Natural killer cell treated with Interleukin-12 subunit alpha and Interleukin-12 subunit beta and Interleukin-15 and Interleukin-18, amount 100 ng/mL, for 72 hours (primary cell): ENCODE results near the gene PLCB2. TPM values are rescaled to one million over a fixed set of nuclear protein-coding genes. Genes with fewer than 3 reads are reported as not detected.
A peak's percentile ranks its signal among the peaks of the same experiment; 100 is the strongest.

Experiments used
- ATAC-seq, 2 donors: fragments of 150-1000 bp; cut with Tn5 transposase in 1 of 2; sonication (Bioruptor Pico), chemical (Tn5 transposase) in 1 of 2; 2 replicates each; pipeline ENCODE4 v1.10.0; 2021
- DNase-seq: peaks from one replicate; pipeline ENCODE4 v3.0.0; 2022; ENCODE audit warnings: low spot score
- H3K27ac Mint-ChIP-seq, 2 donors: 1 replicate in 1 of 2; 2 replicates in 1 of 2; pipeline ENCODE4 v1.8.0; 2022; ENCODE audit warnings: mixed read lengths in 2 of 2, mild to moderate bottlenecking in 1 of 2, moderate library complexity in 1 of 2
- H3K27me3 Mint-ChIP-seq, 2 donors: 1 replicate in 1 of 2; 2 replicates in 1 of 2; pipeline ENCODE4 v1.8.0; 2022; ENCODE audit warnings: mixed read lengths in 2 of 2
- H3K36me3 Mint-ChIP-seq: one replicate; pipeline ENCODE4 v1.8.0; 2022; ENCODE audit warnings: mixed read lengths
- H3K4me1 Mint-ChIP-seq, 2 donors: 1 replicate in 1 of 2; 2 replicates in 1 of 2; pipeline ENCODE4 v1.8.0; 2022; ENCODE audit warnings: low read depth in 2 of 2, mixed read lengths in 2 of 2, mild to moderate bottlenecking in 1 of 2
- H3K4me3 Mint-ChIP-seq: one replicate; pipeline ENCODE4 v1.8.0; 2022; ENCODE audit warnings: mixed read lengths
- H3K9me3 Mint-ChIP-seq: 2 replicates; pipeline ENCODE4 v1.8.0; 2022; ENCODE audit warnings: mixed read lengths
- total RNA-seq, 2 donors: library from RNA; stranded (reverse); gene quantifications; one replicate each; pipeline ENCODE4 v1.2.3, GENCODE V29; 2022

The PLCB2 gene
- total RNA-seq, 2 donors from 2014 or later: 90.5 to 109 TPM

- ATAC-seq (no peak), DNase-seq (no peak)
- peaks cover 11 to 16% of the 10 kb centered on the region in 2 donors for H3K27me3 Mint-ChIP-seq
- no peak overlapping the region for H3K27ac Mint-ChIP-seq
- no peak overlapping the region for H3K4me3 Mint-ChIP-seq
- H3K4me1 Mint-ChIP-seq: peaks cover 4 to 9% of the 10 kb centered on the region in 2 donors
- no peaks in the 10 kb centered on the region for H3K9me3 Mint-ChIP-seq
- H3K36me3 Mint-ChIP-seq: no peaks in the 10 kb centered on the region
Observed at GRCh38 chr15:40276927-40277326, 30.8 kb downstream of the PLCB2 start.

- no peaks in the 10 kb centered on the region for H3K36me3 Mint-ChIP-seq
- peaks cover 2 to 7% of the 10 kb centered on the region in 2 donors for H3K4me1 Mint-ChIP-seq
- H3K27me3 Mint-ChIP-seq: peaks cover 11 to 14% of the 10 kb centered on the region in 2 donors
- no peak overlapping the region for H3K27ac Mint-ChIP-seq
- H3K9me3 Mint-ChIP-seq: no peaks in the 10 kb centered on the region
- no peak overlapping the region for H3K4me3 Mint-ChIP-seq
- no peak for DNase-seq
- no peak for ATAC-seq
Observed at GRCh38 chr15:40275954-40276353, 31.8 kb downstream of the PLCB2 start.

GRCh38 chr15:40275523-40275922 lies 32.2 kb downstream of the PLCB2 start:
- Mint-ChIP-seq H3K9me3 (no peaks in the 10 kb centered on the region), H3K4me1 (peaks cover 0 to 7% of the 10 kb centered on the region in 2 donors), H3K36me3 (no peaks in the 10 kb centered on the region), H3K27ac (no peak overlapping the region), H3K4me3 (no peak overlapping the region), H3K27me3 (peaks cover 11 to 13% of the 10 kb centered on the region in 2 donors)
- no peak for DNase-seq
- no peak for ATAC-seq

- no peaks in the 10 kb centered on the region for H3K9me3 Mint-ChIP-seq
- no peaks in the 10 kb centered on the region for H3K36me3 Mint-ChIP-seq
- peaks cover 11 to 13% of the 10 kb centered on the region in 2 donors for H3K27me3 Mint-ChIP-seq
- no peak overlapping the region for H3K27ac Mint-ChIP-seq
- ATAC-seq (peak; percentile 73 to 75), DNase-seq (peak; percentile 91)
- H3K4me3 Mint-ChIP-seq: no peak overlapping the region
- peaks cover 0 to 7% of the 10 kb centered on the region in 2 donors for H3K4me1 Mint-ChIP-seq
Observed at GRCh38 chr15:40274350-40275274, 33.1 kb downstream of the PLCB2 start.

GRCh38 chr15:40273428-40273827 lies 34.3 kb downstream of the PLCB2 start:
- H3K9me3 Mint-ChIP-seq: no peaks in the 10 kb centered on the region
- H3K27me3 Mint-ChIP-seq: peaks cover 5 to 7% of the 10 kb centered on the region in 2 donors
- no peak for DNase-seq
- H3K4me3 Mint-ChIP-seq: no peak overlapping the region
- peaks cover 0 to 7% of the 10 kb centered on the region in 2 donors for H3K4me1 Mint-ChIP-seq
- H3K36me3 Mint-ChIP-seq: no peaks in the 10 kb centered on the region
- no peak overlapping the region for H3K27ac Mint-ChIP-seq
- no peak for ATAC-seq

- H3K36me3 Mint-ChIP-seq: no peaks in the 10 kb centered on the region
- ATAC-seq: no peak
- no peak overlapping the region for H3K27ac Mint-ChIP-seq
- H3K9me3 Mint-ChIP-seq: no peaks in the 10 kb centered on the region
- peaks cover 0 to 2% of the 10 kb centered on the region in 2 donors for H3K27me3 Mint-ChIP-seq
- DNase-seq: no peak
- H3K4me3 Mint-ChIP-seq: no peak overlapping the region
- H3K4me1 Mint-ChIP-seq: peaks cover 0 to 4% of the 10 kb centered on the region in 2 donors
Observed at GRCh38 chr15:40272485-40273056, 35.2 kb downstream of the PLCB2 start.

GRCh38 chr15:40271685-40272484 lies 35.9 kb downstream of the PLCB2 start:
- Mint-ChIP-seq H3K4me3 (no peak overlapping the region), H3K27ac (no peak overlapping the region), H3K9me3 (no peaks in the 10 kb centered on the region), H3K36me3 (no peaks in the 10 kb centered on the region), H3K27me3 (peaks cover 0 to 2% of the 10 kb centered on the region in 2 donors), H3K4me1 (peaks cover 0 to 4% of the 10 kb centered on the region in 2 donors)
- no peak for DNase-seq
- ATAC-seq: no peak

GRCh38 chr15:40270246-40270995 lies 37.3 kb downstream of the PLCB2 start:
- Mint-ChIP-seq H3K27me3 (no peaks in the 10 kb centered on the region), H3K9me3 (no peaks in the 10 kb centered on the region), H3K4me1 (peaks cover 0 to 4% of the 10 kb centered on the region in 2 donors), H3K36me3 (no peaks in the 10 kb centered on the region), H3K4me3 (no peak overlapping the region), H3K27ac (no peak overlapping the region)
- no peak for DNase-seq
- ATAC-seq: no peak

GRCh38 chr15:40269604-40270003 lies 38.1 kb downstream of the PLCB2 start:
- Mint-ChIP-seq H3K4me1 (peaks cover 0 to 2% of the 10 kb centered on the region in 2 donors), H3K4me3 (no peak overlapping the region), H3K9me3 (no peaks in the 10 kb centered on the region), H3K27ac (no peak overlapping the region), H3K36me3 (no peaks in the 10 kb centered on the region), H3K27me3 (no peaks in the 10 kb centered on the region)
- DNase-seq (no peak), ATAC-seq (no peak)

GRCh38 chr15:40267670-40268069 lies 40.1 kb downstream of the PLCB2 start:
- Mint-ChIP-seq H3K4me1 (no peaks in the 10 kb centered on the region), H3K36me3 (no peaks in the 10 kb centered on the region), H3K27me3 (no peaks in the 10 kb centered on the region), H3K27ac (no peak overlapping the region), H3K9me3 (no peaks in the 10 kb centered on the region), H3K4me3 (no peak overlapping the region)
- DNase-seq (no peak), ATAC-seq (no peak)

GRCh38 chr15:40266828-40267304 lies 40.9 kb downstream of the PLCB2 start:
- Mint-ChIP-seq H3K27me3 (no peaks in the 10 kb centered on the region), H3K9me3 (no peaks in the 10 kb centered on the region)
- no peak for ATAC-seq

GRCh38 chr15:40265875-40266274 lies 41.9 kb downstream of the PLCB2 start:
- no peaks in the 10 kb centered on the region for H3K4me1 Mint-ChIP-seq
- H3K4me3 Mint-ChIP-seq: no peak overlapping the region

More at GRCh38 chr15:40266828-40267304, 40.9 kb downstream of the PLCB2 start:
- no peak overlapping the region for H3K4me3 Mint-ChIP-seq
- no peak overlapping the region for H3K27ac Mint-ChIP-seq
- no peaks in the 10 kb centered on the region for H3K36me3 Mint-ChIP-seq
- H3K4me1 Mint-ChIP-seq: no peaks in the 10 kb centered on the region
- no peak for DNase-seq

GRCh38 chr15:40265355-40265754 lies 42.4 kb downstream of the PLCB2 start:
- DNase-seq (no peak), ATAC-seq (peak in 1 of 2 donors; percentile 15)
- H3K4me3 Mint-ChIP-seq: no peak overlapping the region
- no peaks in the 10 kb centered on the region for H3K27me3 Mint-ChIP-seq
- no peaks in the 10 kb centered on the region for H3K36me3 Mint-ChIP-seq
- H3K27ac Mint-ChIP-seq: no peak overlapping the region
- no peaks in the 10 kb centered on the region for H3K4me1 Mint-ChIP-seq
- H3K9me3 Mint-ChIP-seq: no peaks in the 10 kb centered on the region

More at GRCh38 chr15:40265875-40266274, 41.9 kb downstream of the PLCB2 start:
- no peaks in the 10 kb centered on the region for H3K9me3 Mint-ChIP-seq
- no peak for ATAC-seq
- no peak for DNase-seq
- no peak overlapping the region for H3K27ac Mint-ChIP-seq
- H3K36me3 Mint-ChIP-seq: no peaks in the 10 kb centered on the region
- no peaks in the 10 kb centered on the region for H3K27me3 Mint-ChIP-seq
